IgD-negative memory B cell (primary cell): ENCODE measurements around the gene TDRD1. TPM values are rescaled to one million over a fixed set of nuclear protein-coding genes. Genes with fewer than 3 reads are reported as not detected.

Source experiments
- H3K27ac Mint-ChIP-seq, 3 donors: one replicate each; pipeline ENCODE4 v1.8.0; 2020 to 2022; ENCODE audit warnings: mild to moderate bottlenecking in 3 of 3, mixed read lengths in 3 of 3, moderate library complexity in 1 of 3
- H3K27me3 Mint-ChIP-seq: one replicate; pipeline ENCODE4 v1.8.0; 2021; ENCODE audit warnings: mixed read lengths
- H3K36me3 Mint-ChIP-seq: one replicate; pipeline ENCODE4 v1.8.0; 2020; ENCODE audit warnings: mild to moderate bottlenecking, mixed read lengths
- H3K4me1 Mint-ChIP-seq, 3 donors: one replicate each; pipeline ENCODE4 v1.8.0; 2020 to 2022; ENCODE audit warnings: mixed read lengths in 3 of 3, mild to moderate bottlenecking in 1 of 3
- H3K4me3 Mint-ChIP-seq, 4 donors: one replicate each; pipeline ENCODE4 v1.8.0; 2020 to 2022; ENCODE audit warnings: mild to moderate bottlenecking in 4 of 4, mixed read lengths in 4 of 4, moderate library complexity in 3 of 4
- H3K9me3 Mint-ChIP-seq, 3 donors: one replicate each; pipeline ENCODE4 v1.8.0; 2020 to 2021; ENCODE audit warnings: mixed read lengths in 3 of 3, mild to moderate bottlenecking in 1 of 3
- polyA plus RNA-seq: library from polyadenylated mRNA; unstranded; fragments of 300-500 nt; fragmentation: Illumina TruSeq; gene quantifications from one replicate; pipeline ENCODE4 v1.2.3, GENCODE V29; 2021

Gene TDRD1
- polyA plus RNA-seq, 1 donor from 2014 or later, result not detected

DNA sequence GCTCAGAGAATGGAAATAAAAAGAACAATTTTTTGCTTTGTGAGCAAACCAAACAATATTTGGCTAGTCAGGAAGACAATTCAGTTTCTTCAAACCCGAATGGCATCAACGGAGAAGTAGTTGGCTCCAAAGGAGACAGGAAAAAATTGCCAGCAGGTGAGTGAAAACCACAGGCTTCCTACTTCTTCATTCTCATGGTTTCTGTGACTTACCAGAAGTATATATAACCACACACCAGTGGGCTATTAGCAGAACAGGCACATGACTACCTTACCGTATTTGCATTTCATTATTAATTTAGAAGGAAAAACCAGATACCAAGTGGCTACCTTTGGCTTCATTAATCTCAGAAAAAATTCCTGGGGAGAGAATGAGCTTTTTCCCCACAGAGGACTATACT is 8.8 kb downstream of the TDRD1 start:
- Mint-ChIP-seq H3K36me3 (peaks cover 1% of the 10 kb centered on the region), H3K27me3 (peaks cover 5% of the 10 kb centered on the region), H3K4me1 (peaks cover 0 to 15% (median 7%) of the 10 kb centered on the region in 3 donors), H3K4me3 (peak overlapping the region in 1 of 4 donors; percentile 17), H3K27ac (no peak overlapping the region), H3K9me3 (no peaks in the 10 kb centered on the region)

- no peak overlapping the region for H3K27ac Mint-ChIP-seq
- H3K36me3 Mint-ChIP-seq, result peaks cover 1% of the 10 kb centered on the region
- no peaks in the 10 kb centered on the region for H3K9me3 Mint-ChIP-seq
- H3K4me1 Mint-ChIP-seq, result peaks cover 0 to 15% (median 7%) of the 10 kb centered on the region in 3 donors
- no peak overlapping the region for H3K4me3 Mint-ChIP-seq
- H3K27me3 Mint-ChIP-seq, result peaks cover 5% of the 10 kb centered on the region
Measured at GRCh38 chr10:114188900-114189299, 9.7 kb downstream of the TDRD1 start.

DNA sequence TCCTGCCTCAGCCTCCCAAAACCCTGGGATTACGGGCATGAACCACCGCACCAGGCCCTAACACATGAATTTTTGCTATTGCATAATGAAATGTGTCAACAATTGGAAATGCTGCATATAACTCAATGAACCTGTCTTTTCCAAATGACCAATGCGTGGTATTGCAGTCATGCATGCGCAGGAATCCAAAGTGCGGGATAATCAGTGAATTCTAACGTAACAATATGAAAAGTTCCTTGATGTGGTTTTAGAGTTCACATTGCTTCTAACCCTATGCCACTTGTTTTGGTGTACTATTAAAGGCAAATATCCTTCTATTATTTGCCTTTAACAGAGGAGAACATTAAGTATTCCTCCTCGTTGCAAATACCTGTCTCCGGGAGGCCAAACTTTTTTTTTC is 10.5 kb downstream of the TDRD1 start:
- no peak overlapping the region for H3K4me3 Mint-ChIP-seq
- peaks cover 5% of the 10 kb centered on the region for H3K27me3 Mint-ChIP-seq
- peaks cover 0 to 15% (median 7%) of the 10 kb centered on the region in 3 donors for H3K4me1 Mint-ChIP-seq
- H3K27ac Mint-ChIP-seq, result no peak overlapping the region
- no peaks in the 10 kb centered on the region for H3K9me3 Mint-ChIP-seq
- peaks cover under 1% of the 10 kb centered on the region for H3K36me3 Mint-ChIP-seq

DNA sequence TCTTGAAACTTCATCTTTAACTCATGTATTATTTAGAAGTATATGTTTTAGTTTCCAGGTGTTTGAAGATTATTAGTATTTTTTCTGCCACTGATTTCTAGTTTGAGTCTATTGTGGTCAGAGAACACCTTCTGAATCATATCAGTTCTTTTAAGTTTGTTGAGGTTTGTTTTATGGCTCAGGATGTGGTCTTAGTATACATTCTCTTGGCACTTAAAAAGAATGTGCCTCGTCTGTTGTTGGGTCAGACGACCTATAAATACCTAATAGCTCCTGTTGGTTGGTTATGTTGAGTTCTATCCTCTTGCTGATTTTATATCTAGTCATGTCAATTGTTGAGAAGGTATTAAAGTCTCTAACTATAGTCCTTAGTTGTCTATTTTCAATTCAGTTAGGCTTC is 15.9 kb downstream of the TDRD1 start:
- Mint-ChIP-seq H3K9me3 (peaks cover 0 to 3% (median 0%) of the 10 kb centered on the region in 3 donors), H3K36me3 (no peaks in the 10 kb centered on the region), H3K4me1 (no peaks in the 10 kb centered on the region), H3K4me3 (no peak overlapping the region), H3K27ac (no peak overlapping the region), H3K27me3 (peaks cover 1% of the 10 kb centered on the region)

DNA sequence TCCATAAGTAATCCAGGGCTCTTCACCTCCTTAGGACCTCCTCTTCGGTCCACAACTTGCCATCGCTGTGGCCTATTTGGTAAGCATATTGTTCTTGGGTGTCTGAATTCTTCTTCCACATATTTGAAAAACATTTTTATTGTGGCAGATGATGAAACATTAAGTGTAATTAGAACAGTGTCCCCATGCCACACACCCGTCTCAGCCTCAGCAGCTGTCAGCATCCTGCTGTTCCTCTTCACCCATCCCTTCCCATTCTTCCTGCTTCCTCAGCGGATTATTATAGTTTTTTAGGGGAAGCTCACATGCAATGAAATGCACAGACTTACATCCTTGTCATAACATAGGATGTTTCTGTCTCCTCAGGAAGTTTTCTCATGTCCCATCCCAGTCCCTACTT is 20.1 kb downstream of the TDRD1 start:
- Mint-ChIP-seq H3K4me1 (no peaks in the 10 kb centered on the region), H3K4me3 (no peak overlapping the region), H3K27ac (no peak overlapping the region), H3K36me3 (no peaks in the 10 kb centered on the region), H3K9me3 (peaks cover 0 to 3% (median 0%) of the 10 kb centered on the region in 3 donors), H3K27me3 (peaks cover 9% of the 10 kb centered on the region)

- H3K27me3 Mint-ChIP-seq, result peaks cover 8% of the 10 kb centered on the region
- no peak overlapping the region for H3K4me3 Mint-ChIP-seq
- H3K4me1 Mint-ChIP-seq, result peaks cover 0 to 1% (median 0%) of the 10 kb centered on the region in 3 donors
- H3K9me3 Mint-ChIP-seq, result no peaks in the 10 kb centered on the region
- no peaks in the 10 kb centered on the region for H3K36me3 Mint-ChIP-seq
- peak overlapping the region in 1 of 3 donors; percentile 54 for H3K27ac Mint-ChIP-seq
Measured at GRCh38 chr10:114202812-114203211, 23.7 kb downstream of the TDRD1 start.

GRCh38 chr10:114206902-114207301 is 27.7 kb downstream of the TDRD1 start:
- H3K36me3 Mint-ChIP-seq, result no peaks in the 10 kb centered on the region
- H3K4me1 Mint-ChIP-seq, result peaks cover 0 to 1% (median 0%) of the 10 kb centered on the region in 3 donors

DNA sequence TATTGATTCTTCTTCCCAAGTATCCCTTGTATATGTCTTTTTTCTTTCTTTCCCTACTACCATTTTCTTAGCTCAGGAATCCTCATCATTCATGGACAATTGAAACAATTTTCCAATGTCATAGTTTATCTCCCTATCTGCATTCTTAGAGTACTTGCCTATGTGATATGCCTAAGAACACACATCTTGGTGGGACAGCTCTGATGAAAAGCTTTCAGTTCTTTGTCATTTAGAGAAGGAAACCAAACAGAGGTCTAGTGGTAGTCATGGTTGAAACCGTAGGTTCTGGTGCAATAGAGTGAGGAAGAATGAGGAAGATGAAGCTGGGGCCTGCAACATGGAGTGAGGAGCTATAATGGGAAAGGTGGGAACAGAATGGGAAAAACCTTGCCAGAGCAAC is 28.2 kb downstream of the TDRD1 start:
- H3K27me3 Mint-ChIP-seq, result peaks cover 11% of the 10 kb centered on the region
- no peaks in the 10 kb centered on the region for H3K9me3 Mint-ChIP-seq
- H3K36me3 Mint-ChIP-seq, result no peaks in the 10 kb centered on the region
- H3K4me1 Mint-ChIP-seq, result peaks cover 0 to 1% (median 0%) of the 10 kb centered on the region in 3 donors
- no peak overlapping the region for H3K27ac Mint-ChIP-seq
- no peak overlapping the region for H3K4me3 Mint-ChIP-seq

More at GRCh38 chr10:114206902-114207301, 27.7 kb downstream of the TDRD1 start:
- H3K27me3 Mint-ChIP-seq, result peaks cover 11% of the 10 kb centered on the region
- H3K9me3 Mint-ChIP-seq, result no peaks in the 10 kb centered on the region
- H3K4me3 Mint-ChIP-seq, result no peak overlapping the region
- H3K27ac Mint-ChIP-seq, result no peak overlapping the region

DNA sequence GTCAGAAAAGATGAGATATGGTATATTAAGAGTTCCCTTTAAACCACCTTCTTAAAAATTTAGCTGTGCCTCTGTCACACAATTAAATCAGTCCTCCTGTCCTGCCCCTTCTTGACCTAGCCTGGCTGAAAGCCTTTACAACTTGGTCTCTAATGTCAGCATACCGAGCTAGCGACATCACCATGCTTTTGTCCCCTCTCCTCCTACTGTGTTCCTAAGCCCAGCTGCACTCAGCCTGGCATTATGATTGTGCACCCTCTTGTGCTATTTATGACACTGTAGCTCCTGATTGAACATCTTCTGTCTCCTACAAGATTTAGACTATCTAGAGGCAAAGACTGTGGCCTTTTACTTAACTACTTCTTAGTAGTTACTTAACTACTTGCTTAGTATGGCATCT is 29.2 kb downstream of the TDRD1 start:
- peaks cover 0 to 1% (median 0%) of the 10 kb centered on the region in 3 donors for H3K4me1 Mint-ChIP-seq
- no peaks in the 10 kb centered on the region for H3K9me3 Mint-ChIP-seq
- H3K27ac Mint-ChIP-seq, result no peak overlapping the region
- no peaks in the 10 kb centered on the region for H3K36me3 Mint-ChIP-seq
- peaks cover 11% of the 10 kb centered on the region for H3K27me3 Mint-ChIP-seq
- H3K4me3 Mint-ChIP-seq, result no peak overlapping the region

- Mint-ChIP-seq H3K4me3 (no peak overlapping the region), H3K36me3 (no peaks in the 10 kb centered on the region), H3K4me1 (no peaks in the 10 kb centered on the region), H3K27me3 (peaks cover 9% of the 10 kb centered on the region), H3K9me3 (peaks cover 0 to 3% (median 2%) of the 10 kb centered on the region in 3 donors), H3K27ac (no peak overlapping the region)
Measured at GRCh38 chr10:114212153-114212552, 33.0 kb downstream of the TDRD1 start.

DNA sequence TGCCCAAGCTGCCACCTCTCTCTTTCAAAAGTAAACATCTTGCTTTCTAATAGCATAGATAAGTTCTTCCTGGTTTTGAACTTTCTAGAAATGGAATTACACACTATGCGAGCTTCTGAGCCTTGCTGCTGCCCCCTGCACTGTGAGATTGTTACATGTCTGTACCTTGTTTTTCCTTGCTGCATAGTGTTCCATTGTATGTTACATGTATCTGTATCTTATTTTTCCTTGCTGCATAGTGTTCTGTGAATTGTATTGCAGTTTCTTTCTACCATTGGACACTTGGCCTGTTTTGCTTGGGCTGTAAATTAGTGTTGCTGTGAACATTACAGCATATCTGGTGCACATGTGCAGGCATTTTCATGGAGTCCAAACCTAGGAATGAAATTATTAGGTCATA is 35.9 kb downstream of the TDRD1 start:
- H3K27ac Mint-ChIP-seq, result no peak overlapping the region
- no peak overlapping the region for H3K4me3 Mint-ChIP-seq
- H3K4me1 Mint-ChIP-seq, result no peaks in the 10 kb centered on the region
- H3K36me3 Mint-ChIP-seq, result no peaks in the 10 kb centered on the region
- peaks cover 0 to 3% (median 2%) of the 10 kb centered on the region in 3 donors for H3K9me3 Mint-ChIP-seq
- peaks cover 11% of the 10 kb centered on the region for H3K27me3 Mint-ChIP-seq

GRCh38 chr10:114220281-114220680 is 41.1 kb downstream of the TDRD1 start:
- Mint-ChIP-seq H3K27ac (no peak overlapping the region), H3K4me1 (no peaks in the 10 kb centered on the region), H3K9me3 (peaks cover 0 to 3% (median 2%) of the 10 kb centered on the region in 3 donors), H3K4me3 (no peak overlapping the region), H3K36me3 (no peaks in the 10 kb centered on the region), H3K27me3 (peaks cover 8% of the 10 kb centered on the region)

DNA sequence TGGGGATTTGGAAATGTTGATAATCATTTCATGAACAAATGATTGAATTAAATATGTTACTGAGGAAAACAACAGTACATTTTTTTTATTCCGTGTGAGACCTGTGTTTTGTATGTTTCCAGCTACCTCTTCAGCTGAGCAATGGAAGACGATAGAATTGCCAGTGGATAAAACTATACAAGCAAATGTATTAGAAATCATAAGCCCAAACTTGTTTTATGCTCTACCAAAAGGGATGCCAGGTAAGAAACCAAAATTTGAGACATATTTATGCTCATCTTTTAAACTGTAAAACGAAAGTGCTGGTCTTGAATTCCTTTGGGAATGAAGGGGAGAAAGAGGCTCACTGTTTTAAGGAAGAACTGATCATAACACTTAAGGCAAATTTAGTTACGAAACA is 42.1 kb downstream of the TDRD1 start:
- no peak overlapping the region for H3K27ac Mint-ChIP-seq
- no peak overlapping the region for H3K4me3 Mint-ChIP-seq
- peaks cover 8% of the 10 kb centered on the region for H3K27me3 Mint-ChIP-seq
- H3K36me3 Mint-ChIP-seq, result no peaks in the 10 kb centered on the region
- H3K4me1 Mint-ChIP-seq, result no peaks in the 10 kb centered on the region
- H3K9me3 Mint-ChIP-seq, result peaks cover 0 to 3% (median 2%) of the 10 kb centered on the region in 3 donors

GRCh38 chr10:114223066-114223465 is 43.9 kb downstream of the TDRD1 start:
- no peak overlapping the region for H3K27ac Mint-ChIP-seq

GRCh38 chr10:114228156-114228555 is 49.0 kb downstream of the TDRD1 start:
- peaks cover 9% of the 10 kb centered on the region for H3K27me3 Mint-ChIP-seq
- H3K4me3 Mint-ChIP-seq, result no peak overlapping the region
- H3K9me3 Mint-ChIP-seq, result no peaks in the 10 kb centered on the region
- H3K27ac Mint-ChIP-seq, result no peak overlapping the region
- H3K4me1 Mint-ChIP-seq, result no peaks in the 10 kb centered on the region
- no peaks in the 10 kb centered on the region for H3K36me3 Mint-ChIP-seq

More at GRCh38 chr10:114223066-114223465, 43.9 kb downstream of the TDRD1 start:
- Mint-ChIP-seq H3K36me3 (no peaks in the 10 kb centered on the region), H3K4me1 (no peaks in the 10 kb centered on the region), H3K9me3 (no peaks in the 10 kb centered on the region), H3K27me3 (peaks cover 8% of the 10 kb centered on the region), H3K4me3 (no peak overlapping the region)

DNA sequence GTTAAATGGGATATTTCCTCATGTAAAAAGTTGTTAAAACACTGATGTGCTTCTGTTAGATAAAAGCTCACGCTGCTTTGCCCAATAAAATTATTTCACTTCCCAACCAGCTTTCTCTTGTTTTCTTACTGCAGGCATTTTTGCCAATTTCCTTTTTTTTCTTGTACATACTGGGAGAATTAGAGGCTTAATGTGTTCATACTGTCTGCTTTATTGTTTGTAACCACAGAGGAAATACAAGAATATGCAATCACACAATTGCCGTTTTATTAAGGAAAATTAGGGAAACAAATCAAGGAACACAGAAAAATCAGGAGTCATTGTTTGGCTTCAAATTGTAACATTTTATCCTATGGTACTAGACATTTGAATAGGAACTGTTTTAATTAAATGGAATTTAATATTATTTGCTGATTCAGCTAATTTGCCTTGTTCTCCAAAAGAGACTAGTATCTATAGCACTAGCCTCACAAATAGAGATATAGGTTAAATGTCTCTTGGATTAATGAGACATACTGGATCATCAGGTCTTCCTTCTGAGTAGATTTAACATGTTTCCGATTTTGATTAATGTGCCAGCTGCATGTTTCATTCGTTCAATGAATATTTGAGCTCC is 53.5 kb downstream of the TDRD1 start:
- Mint-ChIP-seq H3K36me3 (no peaks in the 10 kb centered on the region), H3K4me1 (no peaks in the 10 kb centered on the region), H3K9me3 (no peaks in the 10 kb centered on the region), H3K27me3 (peaks cover 11% of the 10 kb centered on the region), H3K4me3 (no peak overlapping the region), H3K27ac (no peak overlapping the region)
